ENCODE results near the gene HECW1. TPM values are rescaled to one million over a fixed set of nuclear protein-coding genes. Genes with fewer than 3 reads are reported as not detected.

HECW1 gene
- total and polyA plus RNA-seq, 11 donors, result 0.23 TPM; not detected in 10

- Histone ChIP-seq H3K4me1 (peaks cover 0 to 8% (median 0%) of the 10 kb centered on the region in 12 donors), H3K36me3 (no peaks in the 10 kb centered on the region), H3K4me3 (no peak overlapping the region), H3K27me3 (no peaks in the 10 kb centered on the region), H3K9me3 (no peaks in the 10 kb centered on the region), H3K27ac (no peak overlapping the region)
- WGBS, 4 donors, result 73 to 84% (median 80%) methylated on average over 4 of the region's 4 CpGs
- no peak for TF ChIP-seq POLR2A (IDR thresholded peaks at IDR 0.05)
- TF ChIP-seq CTCF (IDR thresholded peaks at IDR 0.05), result no peak
- intact Hi-C loops (cut with DNase I), result no loop called here
- DNase-seq, result no peak
- no peak for ATAC-seq
Observed at GRCh38 chr7:43509906-43510305, 397.5 kb downstream of the HECW1 start.

DNA sequence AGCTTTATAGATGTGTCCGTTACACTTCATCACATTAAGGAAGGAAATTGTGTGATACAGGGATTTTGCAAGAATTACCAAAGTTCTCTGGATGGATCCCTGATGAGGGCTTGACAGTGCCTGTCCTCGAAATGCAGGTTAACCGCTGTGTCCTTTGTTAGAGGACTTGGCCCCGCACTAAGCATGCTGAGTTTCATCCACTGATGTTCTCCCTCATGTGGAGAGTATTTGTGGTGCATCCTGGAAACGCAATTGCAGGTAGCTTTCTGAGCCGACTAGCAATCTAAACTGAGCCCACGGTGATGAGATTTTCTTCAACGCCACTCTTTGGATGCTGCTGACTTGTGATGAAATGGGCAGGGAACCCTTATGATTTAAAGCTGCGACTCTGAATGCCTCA is 398.6 kb downstream of the HECW1 start:
- DNase-seq (no peak), ATAC-seq (peak in 1 of 4 donors; percentile 51)
- no peaks in the 10 kb centered on the region for H3K9me3 ChIP-seq
- no peak overlapping the region for H3K4me3 ChIP-seq
- 70 to 79% (median 77%) methylated on average over 9 of the region's 9 CpGs for WGBS, 4 donors
- peaks cover 0 to 8% (median 0%) of the 10 kb centered on the region in 12 donors for H3K4me1 ChIP-seq
- H3K27me3 ChIP-seq, result no peaks in the 10 kb centered on the region
- no peak overlapping the region for H3K27ac ChIP-seq
- TF ChIP-seq CTCF (IDR thresholded peaks at IDR 0.05) (peak in 3 of 12 donors; percentile 7 to 23 (median 16)), POLR2A (IDR thresholded peaks at IDR 0.05) (no peak)
- intact Hi-C loops (cut with DNase I), result no loop called here
- H3K36me3 ChIP-seq, result no peaks in the 10 kb centered on the region

- ATAC-seq (no peak), DNase-seq (no peak)
- H3K27ac ChIP-seq, result no peak overlapping the region
- 80 to 86% (median 82%) methylated on average over 13 of the region's 13 CpGs for WGBS, 4 donors
- H3K36me3 ChIP-seq, result no peaks in the 10 kb centered on the region
- no peaks in the 10 kb centered on the region for H3K27me3 ChIP-seq
- intact Hi-C loops (cut with DNase I), result no loop called here
- no peak for TF ChIP-seq CTCF (IDR thresholded peaks at IDR 0.05)
- TF ChIP-seq POLR2A (IDR thresholded peaks at IDR 0.05), result no peak
- H3K4me1 ChIP-seq, result peaks cover 0 to 8% (median 0%) of the 10 kb centered on the region in 12 donors
- H3K9me3 ChIP-seq, result no peaks in the 10 kb centered on the region
- no peak overlapping the region for H3K4me3 ChIP-seq
Observed at GRCh38 chr7:43511769-43512515, 399.5 kb downstream of the HECW1 start.

DNA sequence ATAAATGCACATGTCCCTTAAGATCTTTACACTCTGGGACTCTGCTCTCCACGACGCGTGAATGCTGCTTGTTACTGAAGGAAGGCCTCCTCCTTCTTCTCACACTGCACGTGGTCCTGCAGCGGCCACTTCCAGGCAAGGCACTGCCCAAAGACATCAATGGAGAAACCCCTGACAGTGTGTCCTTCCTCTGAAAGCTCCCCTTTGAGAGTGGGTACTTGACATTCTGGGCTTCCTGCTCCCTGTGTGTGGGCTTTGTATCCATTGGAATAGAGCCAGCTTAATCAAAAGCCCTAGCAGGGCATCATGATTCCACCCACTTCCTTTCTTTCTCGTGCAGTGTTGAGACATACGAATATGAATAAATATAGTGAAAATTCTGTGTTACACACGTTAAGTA is 400.8 kb downstream of the HECW1 start:
- intact Hi-C loops (cut with DNase I), result no loop called here
- WGBS, 4 donors, result 38 to 49% (median 44%) methylated on average over 8 of the region's 8 CpGs
- peaks cover 0 to 8% (median 0%) of the 10 kb centered on the region in 12 donors for H3K4me1 ChIP-seq
- no peaks in the 10 kb centered on the region for H3K36me3 ChIP-seq
- H3K27me3 ChIP-seq, result no peaks in the 10 kb centered on the region
- no peak overlapping the region for H3K4me3 ChIP-seq
- TF ChIP-seq CTCF (IDR thresholded peaks at IDR 0.05), result no peak
- no peak for TF ChIP-seq POLR2A (IDR thresholded peaks at IDR 0.05)
- no peak for DNase-seq
- no peak for ATAC-seq
- no peaks in the 10 kb centered on the region for H3K9me3 ChIP-seq
- no peak overlapping the region for H3K27ac ChIP-seq

Data from heart left ventricle (tissue), 16 donors.